Neural progenitor cell (in vitro differentiated cells): ENCODE results near the gene GOLM1. TPM values are rescaled to one million over a fixed set of nuclear protein-coding genes. Genes with fewer than 3 reads are reported as not detected.

Source experiments
- DNase-seq: peaks from one replicate; pipeline ENCODE4 v3.0.0-alpha.2; 2016; ENCODE audit warnings: low spot score
- H2AFZ ChIP-seq: fragments of 200-600 bp; sonication (generic); replicated peaks from 2 replicates; pipeline ENCODE4 v1.6.1; 2016; ENCODE audit warnings: antibody characterized with exemption
- H3F3A ChIP-seq: fragments of 200-600 bp; sonication (generic); 2 replicates; pipeline ENCODE4 v1.6.1; 2016; ENCODE audit warnings: antibody characterized with exemption, low read depth
- H3K27ac ChIP-seq: fragments of 200-600 bp; sonication (generic); 2 replicates; pipeline ENCODE4 v1.5.1; 2016; ENCODE audit warnings: mild to moderate bottlenecking
- H3K27me3 ChIP-seq: fragments of 200-600 bp; sonication (generic); 2 replicates; pipeline ENCODE4 v1.6.1; 2016; ENCODE audit warnings: mild to moderate bottlenecking, moderate library complexity
- H3K36me3 ChIP-seq: fragments of 200-600 bp; sonication (generic); 2 replicates; pipeline ENCODE4 v1.5.1; 2016
- H3K4me1 ChIP-seq: fragments of 200-600 bp; sonication (generic); 2 replicates; pipeline ENCODE4 v1.6.1; 2016; ENCODE audit warnings: mixed run types
- H3K4me2 ChIP-seq: fragments of 200-600 bp; sonication (generic); 2 replicates; pipeline ENCODE4 v1.6.1; 2016
- H3K4me3 ChIP-seq: fragments of 200-600 bp; sonication (generic); 2 replicates; pipeline ENCODE4 v1.5.1; 2016
- H3K79me2 ChIP-seq: fragments of 200-600 bp; sonication (generic); 2 replicates; pipeline ENCODE4 v1.6.1; 2016; ENCODE audit warnings: low read depth
- H3K9ac ChIP-seq: fragments of 200-600 bp; sonication (generic); 2 replicates; pipeline ENCODE4 v1.6.1; 2016
- H3K9me3 ChIP-seq: fragments of 200-600 bp; sonication (generic); 2 replicates; pipeline ENCODE4 v1.5.1; 2016; ENCODE audit warnings: low read depth
- H4K20me1 ChIP-seq: fragments of 200-600 bp; sonication (generic); 2 replicates; pipeline ENCODE4 v1.6.1; 2016; ENCODE audit warnings: low read depth
- H3K27ac Mint-ChIP-seq: 3 replicates; pipeline ENCODE4 v1.8.0; 2021; ENCODE audit warnings: mixed read lengths
- H3K27me3 Mint-ChIP-seq: 2 replicates; pipeline ENCODE4 v1.8.0; 2022; ENCODE audit warnings: low read depth, mild to moderate bottlenecking, inconsistent platforms, moderate library complexity, mixed read lengths; ENCODE audit not compliant: insufficient read depth
- H3K36me3 Mint-ChIP-seq: 3 replicates; pipeline ENCODE4 v1.8.0; 2021; ENCODE audit warnings: mixed read lengths
- H3K4me1 Mint-ChIP-seq: 3 replicates; pipeline ENCODE4 v1.8.0; 2021; ENCODE audit warnings: mixed read lengths
- H3K4me3 Mint-ChIP-seq: 3 replicates; pipeline ENCODE4 v1.8.0; 2021; ENCODE audit warnings: mild to moderate bottlenecking, moderate library complexity, mixed read lengths
- H3K9me3 Mint-ChIP-seq: 3 replicates; pipeline ENCODE4 v1.8.0; 2020; ENCODE audit warnings: mixed read lengths
- EZH2 ChIP-seq: fragments of 200-600 bp; sonication (generic); IDR thresholded peaks from 2 replicates; pipeline ENCODE4 v1.6.1; 2017; ENCODE audit warnings: antibody characterized with exemption, mild to moderate bottlenecking, moderate library complexity
- EZH2phosphoT487 ChIP-seq: fragments of 200-600 bp; sonication (generic); IDR thresholded peaks from 2 replicates; pipeline ENCODE4 v1.6.1; 2017; ENCODE audit warnings: antibody characterized with exemption
- total RNA-seq: library from RNA; depleted of rRNA; stranded (reverse); fragments of >200 nt; gene quantifications from 2 replicates; pipeline ENCODE4 v1.2.3, GENCODE V29; 2015; ENCODE audit warnings: low replicate concordance
- TF ChIP-seq, protein P1 (sequence below): fragments of 200-600 bp; sonication (generic); IDR thresholded peaks from 2 replicates; pipeline ENCODE4 v1.5.1; 2017; ENCODE audit warnings: antibody characterized with exemption, mild to moderate bottlenecking

GOLM1 gene
- total RNA-seq, 1 donor from 2014 or later = 83.5 TPM

DNA sequence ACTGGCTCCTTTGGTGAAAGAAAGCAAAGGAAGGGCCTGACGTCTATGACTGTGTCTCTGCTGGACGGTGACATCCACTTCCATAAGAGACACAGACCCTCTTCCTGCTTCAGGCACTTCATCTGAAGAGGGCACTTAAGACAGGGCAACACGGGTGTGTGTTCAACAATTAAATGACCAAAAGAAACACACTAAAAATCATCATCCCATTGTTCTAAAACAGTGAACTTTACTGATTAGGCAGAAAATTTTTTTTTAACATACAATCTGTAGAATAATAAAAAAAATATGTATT is 58.5 kb downstream of the GOLM1 start:
- Histone ChIP-seq H3K27ac (no peak overlapping the region), H3K4me3 (no peak overlapping the region), H3K9me3 (no peaks in the 10 kb centered on the region), H2AFZ (no peak overlapping the region), H3K4me1 (no peaks in the 10 kb centered on the region), H4K20me1 (no peaks in the 10 kb centered on the region), H3K27me3 (no peaks in the 10 kb centered on the region), H3K4me2 (no peak overlapping the region), H3K79me2 (no peaks in the 10 kb centered on the region), H3K36me3 (peaks cover 9% of the 10 kb centered on the region), H3K9ac (no peak overlapping the region), H3F3A (no peaks in the 10 kb centered on the region)
- TF ChIP-seq, protein P1, sequence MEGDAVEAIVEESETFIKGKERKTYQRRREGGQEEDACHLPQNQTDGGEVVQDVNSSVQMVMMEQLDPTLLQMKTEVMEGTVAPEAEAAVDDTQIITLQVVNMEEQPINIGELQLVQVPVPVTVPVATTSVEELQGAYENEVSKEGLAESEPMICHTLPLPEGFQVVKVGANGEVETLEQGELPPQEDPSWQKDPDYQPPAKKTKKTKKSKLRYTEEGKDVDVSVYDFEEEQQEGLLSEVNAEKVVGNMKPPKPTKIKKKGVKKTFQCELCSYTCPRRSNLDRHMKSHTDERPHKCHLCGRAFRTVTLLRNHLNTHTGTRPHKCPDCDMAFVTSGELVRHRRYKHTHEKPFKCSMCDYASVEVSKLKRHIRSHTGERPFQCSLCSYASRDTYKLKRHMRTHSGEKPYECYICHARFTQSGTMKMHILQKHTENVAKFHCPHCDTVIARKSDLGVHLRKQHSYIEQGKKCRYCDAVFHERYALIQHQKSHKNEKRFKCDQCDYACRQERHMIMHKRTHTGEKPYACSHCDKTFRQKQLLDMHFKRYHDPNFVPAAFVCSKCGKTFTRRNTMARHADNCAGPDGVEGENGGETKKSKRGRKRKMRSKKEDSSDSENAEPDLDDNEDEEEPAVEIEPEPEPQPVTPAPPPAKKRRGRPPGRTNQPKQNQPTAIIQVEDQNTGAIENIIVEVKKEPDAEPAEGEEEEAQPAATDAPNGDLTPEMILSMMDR = no peak
- TF ChIP-seq EZH2phosphoT487 (no peak), EZH2 (no peak)
- H3K27me3 Mint-ChIP-seq = peaks cover 5% of the 10 kb centered on the region
- no peak for DNase-seq
- H3K4me1 Mint-ChIP-seq = peaks cover 3% of the 10 kb centered on the region
- no peak overlapping the region for H3K4me3 Mint-ChIP-seq
- H3K36me3 Mint-ChIP-seq = peaks cover 42% of the 10 kb centered on the region
- peaks cover 2% of the 10 kb centered on the region for H3K9me3 Mint-ChIP-seq
- peak overlapping the region; percentile 25 for H3K27ac Mint-ChIP-seq

DNA sequence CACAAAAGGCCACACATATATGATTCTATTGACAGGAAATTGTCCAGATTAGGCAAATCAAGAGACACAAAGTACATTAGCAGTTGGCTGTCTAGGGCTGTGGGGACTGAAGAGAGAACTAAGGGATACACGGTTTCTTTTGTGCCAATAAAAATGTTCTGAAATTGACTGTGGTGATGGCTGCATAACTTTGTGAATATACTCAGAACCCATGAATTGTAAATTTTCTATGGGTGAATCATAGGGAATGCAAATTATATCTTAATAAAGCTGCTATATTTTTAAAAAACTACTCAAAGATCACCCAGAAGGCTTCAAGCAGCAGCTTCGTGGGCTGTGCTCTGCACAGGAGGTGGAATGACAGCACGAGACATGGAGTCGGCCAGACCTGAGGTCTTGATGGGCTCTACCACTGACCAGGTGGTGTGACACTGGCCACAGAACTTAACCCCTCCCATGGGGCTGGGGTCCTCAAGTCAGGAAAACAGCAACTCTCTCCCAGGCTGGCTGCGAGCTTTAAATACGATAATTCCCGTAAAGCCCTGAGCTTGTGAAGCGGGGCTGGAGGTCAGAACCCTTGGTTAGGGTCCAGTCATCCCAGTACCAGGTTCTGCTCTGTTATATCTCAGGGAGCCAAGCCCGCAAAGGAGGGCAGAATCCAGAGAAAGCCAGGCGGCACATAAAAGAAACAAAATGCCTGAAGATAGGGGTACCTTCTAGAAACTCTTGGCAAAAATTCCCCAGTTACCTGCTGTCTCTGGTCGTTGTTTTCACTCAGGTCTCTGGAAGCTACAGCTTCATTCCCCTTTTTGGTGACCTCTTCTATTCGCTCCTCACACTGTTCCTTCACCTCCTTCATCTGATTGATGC is 59.1 kb downstream of the GOLM1 start:
- Histone ChIP-seq H3K36me3 (peaks cover 9% of the 10 kb centered on the region), H2AFZ (no peak overlapping the region), H3K9ac (no peak overlapping the region), H4K20me1 (no peaks in the 10 kb centered on the region), H3K4me2 (no peak overlapping the region), H3K79me2 (no peaks in the 10 kb centered on the region), H3F3A (no peaks in the 10 kb centered on the region), H3K4me3 (no peak overlapping the region), H3K4me1 (no peaks in the 10 kb centered on the region), H3K27ac (no peak overlapping the region), H3K27me3 (no peaks in the 10 kb centered on the region), H3K9me3 (no peaks in the 10 kb centered on the region)
- H3K4me3 Mint-ChIP-seq = no peak overlapping the region
- no peak for DNase-seq
- H3K9me3 Mint-ChIP-seq = peaks cover 2% of the 10 kb centered on the region
- peaks cover 7% of the 10 kb centered on the region for H3K27me3 Mint-ChIP-seq
- H3K36me3 Mint-ChIP-seq = peaks cover 41% of the 10 kb centered on the region
- TF ChIP-seq, protein P1 = no peak
- TF ChIP-seq EZH2 (no peak), EZH2phosphoT487 (no peak)
- H3K27ac Mint-ChIP-seq = peak overlapping the region; percentile 25
- H3K4me1 Mint-ChIP-seq = peaks cover 3% of the 10 kb centered on the region

GRCh38 chr9:86036555-86036954 is 62.8 kb downstream of the GOLM1 start:
- H3K36me3 ChIP-seq = peaks cover 9% of the 10 kb centered on the region
- H3K4me1 Mint-ChIP-seq = peaks cover 3% of the 10 kb centered on the region
- H3K27ac Mint-ChIP-seq = no peak overlapping the region
- DNase-seq = no peak
- no peak overlapping the region for H2AFZ ChIP-seq
- H3F3A ChIP-seq = no peaks in the 10 kb centered on the region
- no peak overlapping the region for H3K9ac ChIP-seq
- H3K36me3 Mint-ChIP-seq = peaks cover 60% of the 10 kb centered on the region
- H3K9me3 Mint-ChIP-seq = peaks cover 2% of the 10 kb centered on the region
- no peak overlapping the region for H3K4me2 ChIP-seq
- no peak overlapping the region for H3K4me3 ChIP-seq
- no peaks in the 10 kb centered on the region for H4K20me1 ChIP-seq
- no peaks in the 10 kb centered on the region for H3K79me2 ChIP-seq
- peak overlapping the region; percentile 29 for H3K27ac ChIP-seq
- TF ChIP-seq, protein P1 = no peak
- TF ChIP-seq EZH2 (no peak), EZH2phosphoT487 (no peak)
- peaks cover 2% of the 10 kb centered on the region for H3K27me3 Mint-ChIP-seq
- H3K4me1 ChIP-seq = no peaks in the 10 kb centered on the region
- H3K4me3 Mint-ChIP-seq = no peak overlapping the region
- no peaks in the 10 kb centered on the region for H3K27me3 ChIP-seq
- H3K9me3 ChIP-seq = no peaks in the 10 kb centered on the region
